HepG2 (cell line): ENCODE data around the gene RAB5A. TPM values are rescaled to one million over a fixed set of nuclear protein-coding genes. Genes with fewer than 3 reads are reported as not detected.

Experiments used
- ATAC-seq: fragments of 200-7000 bp; cut with Tn5 transposase; 3 replicates; pipeline ENCODE4 v1.9.1; 2020; ENCODE audit warnings: mild to moderate bottlenecking, moderate library complexity
- BruUV-seq: library from RNA; stranded (reverse); fragments of 400-500 nt; replicated peaks from 2 replicates; lab custom pipeline; 2021; lab: Mats Ljungman, UMichigan
- CTCF ChIA-PET: fragments of 300-600 bp; formaldehyde crosslinking; extraction: SDS; loops from one replicate; lab custom pipeline; 2021; ENCODE audit warnings: low total read pairs, inconsistent platforms, low intra/inter-chr PET ratio; lab: Yijun Ruan, JAX
- POLR2A ChIA-PET: fragments of 350-600 bp; sonication (Branson Sonifier 250); formaldehyde crosslinking; loops from one replicate; lab custom pipeline; 2020; ENCODE audit warnings: antibody characterized with exemption, inconsistent platforms; lab: Yijun Ruan, JAX
- DNase-seq: peaks from one replicate; pipeline ENCODE4 v3.0.0-alpha.2; 2015; ENCODE audit warnings: low spot score
- FAIRE-seq: peaks from 3 replicates; lab custom pipeline; 2011; peaks lifted over from hg19 to GRCh38; lab: Jason Lieb, UNC
- H2AFZ ChIP-seq: one replicate; pipeline ENCODE4 v1.6.1; 2011; ENCODE audit warnings: low read length, inconsistent platforms
- H3K27ac ChIP-seq: fragments of 300-600 bp; 3 replicates; pipeline ENCODE4 v1.8.0; 2011; ENCODE audit warnings: mixed run types, mild to moderate bottlenecking, mixed read lengths, low read length, inconsistent platforms; ENCODE audit not compliant: insufficient read depth; ENCODE audit errors: extremely low read length
- H3K27me3 ChIP-seq, 2 experiments: fragments of 200-600 bp in 1 of 2; 2 replicates in 1 of 2; 3 replicates in 1 of 2; pipeline versions ENCODE4 v1.6.0 to v1.8.0; 2011; ENCODE audit warnings: low read length in 2 of 2, mild to moderate bottlenecking in 2 of 2, moderate library complexity in 2 of 2, inconsistent platforms in 1 of 2; ENCODE audit not compliant: insufficient read depth in 2 of 2, control insufficient read depth in 1 of 2
- H3K36me3 ChIP-seq, 2 experiments: fragments of 200-600 bp in 1 of 2; replicated peaks in 1 of 2; 2 replicates in 1 of 2; 3 replicates in 1 of 2; pipeline versions ENCODE4 v1.5.1 to v1.8.0; 2011; ENCODE audit warnings: low read length in 2 of 2, inconsistent platforms in 1 of 2; ENCODE audit not compliant: insufficient read depth in 2 of 2, control insufficient read depth in 1 of 2
- H3K4me1 ChIP-seq: 2 replicates; pipeline ENCODE4 v1.5.1; 2012; ENCODE audit warnings: low read length, inconsistent platforms; ENCODE audit not compliant: insufficient read depth
- H3K4me2 ChIP-seq: 2 replicates; pipeline ENCODE4 v1.6.0; 2011; ENCODE audit warnings: low read depth, low read length, inconsistent platforms
- H3K4me3 ChIP-seq, 3 experiments: fragments of 200-600 bp in 1 of 3; sonication (generic), shearing (Covaris generic) in 1 of 3; replicated peaks in 1 of 3; 2 replicates each; pipeline ENCODE4 v1.5.1; 2011 to 2016; ENCODE audit warnings: low read length in 3 of 3, inconsistent platforms in 2 of 3, low read depth in 2 of 3, mild to moderate bottlenecking in 2 of 3, control low read depth in 1 of 3, mixed read lengths in 1 of 3; ENCODE audit not compliant: insufficient read depth in 1 of 3
- H3K79me2 ChIP-seq: one replicate; pipeline ENCODE4 v1.6.1; 2011; ENCODE audit warnings: low read length, inconsistent platforms; ENCODE audit not compliant: insufficient read depth
- H3K9ac ChIP-seq: 2 replicates; pipeline ENCODE4 v1.6.0; 2011; ENCODE audit warnings: mild to moderate bottlenecking, low read depth, low read length, inconsistent platforms; ENCODE audit not compliant: insufficient read depth
- H3K9me3 ChIP-seq: 2 replicates; pipeline ENCODE4 v1.5.1; 2012; ENCODE audit warnings: mild to moderate bottlenecking, low read length
- H4K20me1 ChIP-seq: 2 replicates; pipeline ENCODE4 v1.6.0; 2011; ENCODE audit warnings: inconsistent platforms, mild to moderate bottlenecking, low read length, moderate library complexity; ENCODE audit not compliant: insufficient read depth
- BRD4 ChIP-seq: sonication (generic); formaldehyde crosslinking; IDR thresholded peaks from 2 replicates; pipeline ENCODE4 v1.4.0; 2020; ENCODE audit warnings: missing genetic modification reagents
- CCAR2 ChIP-seq: fragments of 200-400 bp; formaldehyde crosslinking; optimal IDR thresholded peaks from 2 replicates; pipeline ENCODE3; 2018; ENCODE audit warnings: low read depth, mild to moderate bottlenecking, low read length, moderate library complexity
- CHCHD3 ChIP-seq: sonication (generic); formaldehyde crosslinking; IDR thresholded peaks from 2 replicates; pipeline ENCODE4 v1.8.0; 2022; ENCODE audit warnings: mild to moderate bottlenecking, missing genetic modification reagents, moderate library complexity
- SMC3 ChIP-seq: IDR thresholded peaks from 2 replicates; pipeline ENCODE4 v1.6.1; 2011; ENCODE audit warnings: low read length, improper control_type of control experiment
- SPEN ChIP-seq: sonication (generic); formaldehyde crosslinking; IDR thresholded peaks from 2 replicates; pipeline ENCODE4 v1.5.1; 2020; ENCODE audit warnings: low read depth, mild to moderate bottlenecking, missing genetic modification reagents
- ZNF274 ChIP-seq: sonication (generic); formaldehyde crosslinking; IDR thresholded peaks from 2 replicates; pipeline ENCODE4 v1.5.1; 2020; ENCODE audit warnings: mild to moderate bottlenecking, missing genetic modification reagents
- ZSCAN9 ChIP-seq: IDR thresholded peaks from 2 replicates; pipeline ENCODE4 v1.6.1; 2016; ENCODE audit warnings: borderline replicate concordance
- WGBS: methylation state at CpG from one replicate; pipeline ENCODE4 v1.1.6; 2017; ENCODE audit warnings: low lambda C conversion rate; 5-methylcytosine and 5-hydroxymethylcytosine counted together
- in situ Hi-C: cut with HindIII; loops from 2 replicates; pipeline ENCODE4 v1.10.0; 2017; ENCODE audit warnings: low pct_unique_long_range_greater_than_20kb; ENCODE audit not compliant: extremely low pct_ligation_motif_present
- intact Hi-C: fragments of 100-400 bp; cut with micrococcal nuclease; formaldehyde crosslinking; loops from one replicate; pipeline ENCODE4 v1.10.0; 2022; ENCODE audit not compliant: unreplicated experiment
- polyA plus RNA-seq, 8 experiments: library from polyadenylated mRNA; depleted of rRNA in 3 of 8; stranded (reverse) in 7 of 8; unstranded in 1 of 8; fragments of >200 nt; fragmentation: Illumina TruSeq in 4 of 8; extraction: Trizol in 4 of 8; gene quantifications; 2 replicates each; pipeline versions ENCODE4 v1.2.1 to v1.2.3, GENCODE V29; 2011 to 2016; ENCODE audit warnings: low read depth in 4 of 8, missing spikeins in 1 of 8, mixed read lengths in 1 of 8; ENCODE audit not compliant: insufficient read depth in 1 of 8
- total RNA-seq, 5 experiments: library from RNA; depleted of rRNA; stranded (reverse); fragments of >200 nt; fragmentation: Illumina TruSeq; extraction: Trizol; gene quantifications; 2 replicates each; pipeline ENCODE4 v1.2.3, GENCODE V29; 2016; ENCODE audit warnings: low read depth in 1 of 5
- TF ChIP-seq, protein P1 (sequence below): sonication (generic); formaldehyde crosslinking; IDR thresholded peaks from 2 replicates; pipeline ENCODE4; 2020; ENCODE audit warnings: missing genetic modification reagents, mild to moderate bottlenecking, borderline replicate concordance
- TF ChIP-seq, protein P2 (sequence below): sonication (generic); formaldehyde crosslinking; IDR thresholded peaks from 2 replicates; pipeline ENCODE4 v1.8.0; 2022; ENCODE audit warnings: missing genetic modification reagents, low read depth, mild to moderate bottlenecking, borderline replicate concordance
- TF ChIP-seq, protein P3 (sequence below): sonication (generic); formaldehyde crosslinking; IDR thresholded peaks from 2 replicates; pipeline ENCODE4 v1.5.0; 2020; ENCODE audit warnings: mild to moderate bottlenecking, missing genetic modification reagents
- TF ChIP-seq, protein P4 (sequence below): sonication (generic); formaldehyde crosslinking; IDR thresholded peaks from 2 replicates; pipeline ENCODE4 v1.8.0; 2023; ENCODE audit warnings: mild to moderate bottlenecking, missing genetic modification reagents

The RAB5A gene
- total and polyA plus RNA-seq, 2 of the 13 experiments (the other 11 are each of a cell fraction or from before 2014, with no cell fraction given), result 16.0 to 27.1 TPM

DNA sequence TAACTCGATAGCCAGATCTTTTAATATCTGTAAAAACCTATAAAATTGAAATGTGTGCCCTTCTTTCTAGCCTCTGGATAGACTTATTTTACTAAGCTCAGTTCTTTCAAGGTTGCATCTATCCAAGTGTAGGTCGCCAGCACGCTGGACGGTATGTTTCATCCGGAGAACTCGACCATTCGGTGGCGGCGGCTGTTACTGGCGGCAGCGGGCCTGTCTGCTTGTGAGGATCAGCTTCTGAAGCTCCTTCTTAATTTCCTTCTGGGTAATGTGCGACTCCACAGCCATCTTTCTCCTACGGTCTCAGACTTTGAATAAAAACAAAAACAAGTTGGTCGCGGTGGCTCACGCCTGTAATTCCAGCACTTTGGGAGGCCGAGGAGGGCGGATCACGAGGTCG is 61.1 kb downstream of the RAB5A start:
- Histone ChIP-seq H3K9me3 (no peaks in the 10 kb centered on the region), H3K79me2 (no peaks in the 10 kb centered on the region), H3K27ac (no peak overlapping the region), H3K4me2 (no peak overlapping the region), H3K4me1 (no peaks in the 10 kb centered on the region), H4K20me1 (no peaks in the 10 kb centered on the region), H3K36me3 (no peaks in the 10 kb centered on the region), H3K9ac (no peak overlapping the region), H3K4me3 (no peak overlapping the region)
- WGBS, result 88% methylated on average over 20 of the region's 20 CpGs
- no peak for FAIRE-seq
- DNase-seq, result no peak
- in situ Hi-C loops, result no loop called here
- intact Hi-C loops, result no loop called here
- POLR2A ChIA-PET, result no interaction called here
- TF ChIP-seq, protein P1, sequence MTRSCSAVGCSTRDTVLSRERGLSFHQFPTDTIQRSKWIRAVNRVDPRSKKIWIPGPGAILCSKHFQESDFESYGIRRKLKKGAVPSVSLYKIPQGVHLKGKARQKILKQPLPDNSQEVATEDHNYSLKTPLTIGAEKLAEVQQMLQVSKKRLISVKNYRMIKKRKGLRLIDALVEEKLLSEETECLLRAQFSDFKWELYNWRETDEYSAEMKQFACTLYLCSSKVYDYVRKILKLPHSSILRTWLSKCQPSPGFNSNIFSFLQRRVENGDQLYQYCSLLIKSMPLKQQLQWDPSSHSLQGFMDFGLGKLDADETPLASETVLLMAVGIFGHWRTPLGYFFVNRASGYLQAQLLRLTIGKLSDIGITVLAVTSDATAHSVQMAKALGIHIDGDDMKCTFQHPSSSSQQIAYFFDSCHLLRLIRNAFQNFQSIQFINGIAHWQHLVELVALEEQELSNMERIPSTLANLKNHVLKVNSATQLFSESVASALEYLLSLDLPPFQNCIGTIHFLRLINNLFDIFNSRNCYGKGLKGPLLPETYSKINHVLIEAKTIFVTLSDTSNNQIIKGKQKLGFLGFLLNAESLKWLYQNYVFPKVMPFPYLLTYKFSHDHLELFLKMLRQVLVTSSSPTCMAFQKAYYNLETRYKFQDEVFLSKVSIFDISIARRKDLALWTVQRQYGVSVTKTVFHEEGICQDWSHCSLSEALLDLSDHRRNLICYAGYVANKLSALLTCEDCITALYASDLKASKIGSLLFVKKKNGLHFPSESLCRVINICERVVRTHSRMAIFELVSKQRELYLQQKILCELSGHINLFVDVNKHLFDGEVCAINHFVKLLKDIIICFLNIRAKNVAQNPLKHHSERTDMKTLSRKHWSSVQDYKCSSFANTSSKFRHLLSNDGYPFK (CRISPR knock-in tag), result no peak
- TF ChIP-seq CHCHD3 (CRISPR knock-in tag) (no peak), SMC3 (no peak)
- TF ChIP-seq, all 625 proteins: peak for 0
- ATAC-seq, result no peak
- H3K27me3 ChIP-seq, result no peaks in the 10 kb centered on the region
- no peak overlapping the region for H2AFZ ChIP-seq
- no TSS peak for BruUV-seq
- CTCF ChIA-PET, result no interaction called here

DNA sequence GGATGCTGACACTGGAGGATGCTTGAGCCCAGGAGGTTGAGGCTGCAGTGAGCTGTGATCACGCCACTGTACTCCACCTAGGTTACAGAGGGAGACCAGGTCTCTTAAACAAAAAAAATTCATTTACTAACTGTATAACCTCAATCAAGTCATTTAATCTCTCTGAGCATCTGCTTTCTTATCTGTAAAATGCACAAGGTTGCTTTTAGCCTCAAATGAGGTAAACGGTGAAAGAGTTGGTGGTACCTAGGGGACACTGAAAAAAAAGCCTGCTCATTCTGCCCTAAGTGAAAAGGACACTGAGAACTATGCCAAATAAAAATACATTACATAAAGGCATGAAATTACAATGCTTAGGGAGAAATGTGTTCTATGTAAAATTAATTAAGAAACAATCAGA is 61.7 kb downstream of the RAB5A start:
- H3K36me3 ChIP-seq, result no peaks in the 10 kb centered on the region
- no peak overlapping the region for H3K4me2 ChIP-seq
- intact Hi-C loops, result no loop called here
- in situ Hi-C loops, result no loop called here
- ATAC-seq (no peak), FAIRE-seq (no peak), DNase-seq (no peak)
- no peak overlapping the region for H3K4me3 ChIP-seq
- no TSS peak for BruUV-seq
- no peak overlapping the region for H3K9ac ChIP-seq
- H3K4me1 ChIP-seq, result no peaks in the 10 kb centered on the region
- no peaks in the 10 kb centered on the region for H3K27me3 ChIP-seq
- H4K20me1 ChIP-seq, result no peaks in the 10 kb centered on the region
- H3K9me3 ChIP-seq, result no peaks in the 10 kb centered on the region
- POLR2A ChIA-PET, result no interaction called here
- WGBS, result 58% methylated on average over 2 of the region's 2 CpGs
- no peak overlapping the region for H3K27ac ChIP-seq
- no peak overlapping the region for H2AFZ ChIP-seq
- CTCF ChIA-PET, result no interaction called here
- H3K79me2 ChIP-seq, result no peaks in the 10 kb centered on the region
- TF ChIP-seq BRD4 (CRISPR knock-in tag), result no peak
- no peak for TF ChIP-seq ZSCAN9 (CRISPR knock-in tag)
- TF ChIP-seq, protein P2, sequence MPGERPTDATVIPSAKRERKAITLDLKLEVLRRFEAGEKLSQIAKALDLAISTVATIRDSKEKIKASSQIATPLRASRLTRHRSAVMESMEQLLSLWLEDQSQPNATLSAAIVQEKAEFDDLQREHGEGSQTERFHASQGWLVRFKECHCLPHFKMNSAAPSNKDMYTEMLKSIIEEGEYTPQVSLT (CRISPR knock-in tag), result no peak
- no peak for TF ChIP-seq CCAR2
- TF ChIP-seq, protein P3, sequence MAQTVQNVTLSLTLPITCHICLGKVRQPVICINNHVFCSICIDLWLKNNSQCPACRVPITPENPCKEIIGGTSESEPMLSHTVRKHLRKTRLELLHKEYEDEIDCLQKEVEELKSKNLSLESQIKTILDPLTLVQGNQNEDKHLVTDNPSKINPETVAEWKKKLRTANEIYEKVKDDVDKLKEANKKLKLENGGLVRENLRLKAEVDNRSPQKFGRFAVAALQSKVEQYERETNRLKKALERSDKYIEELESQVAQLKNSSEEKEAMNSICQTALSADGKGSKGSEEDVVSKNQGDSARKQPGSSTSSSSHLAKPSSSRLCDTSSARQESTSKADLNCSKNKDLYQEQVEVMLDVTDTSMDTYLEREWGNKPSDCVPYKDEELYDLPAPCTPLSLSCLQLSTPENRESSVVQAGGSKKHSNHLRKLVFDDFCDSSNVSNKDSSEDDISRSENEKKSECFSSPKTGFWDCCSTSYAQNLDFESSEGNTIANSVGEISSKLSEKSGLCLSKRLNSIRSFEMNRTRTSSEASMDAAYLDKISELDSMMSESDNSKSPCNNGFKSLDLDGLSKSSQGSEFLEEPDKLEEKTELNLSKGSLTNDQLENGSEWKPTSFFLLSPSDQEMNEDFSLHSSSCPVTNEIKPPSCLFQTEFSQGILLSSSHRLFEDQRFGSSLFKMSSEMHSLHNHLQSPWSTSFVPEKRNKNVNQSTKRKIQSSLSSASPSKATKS (CRISPR knock-in tag), result no peak
- no peak for TF ChIP-seq SPEN
- TF ChIP-seq, protein P4, sequence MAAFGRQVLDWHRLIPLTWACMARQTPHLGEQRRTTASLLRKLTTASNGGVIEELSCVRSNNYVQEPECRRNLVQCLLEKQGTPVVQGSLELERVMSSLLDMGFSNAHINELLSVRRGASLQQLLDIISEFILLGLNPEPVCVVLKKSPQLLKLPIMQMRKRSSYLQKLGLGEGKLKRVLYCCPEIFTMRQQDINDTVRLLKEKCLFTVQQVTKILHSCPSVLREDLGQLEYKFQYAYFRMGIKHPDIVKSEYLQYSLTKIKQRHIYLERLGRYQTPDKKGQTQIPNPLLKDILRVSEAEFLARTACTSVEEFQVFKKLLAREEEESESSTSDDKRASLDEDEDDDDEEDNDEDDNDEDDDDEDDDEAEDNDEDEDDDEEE (CRISPR knock-in tag), result no peak
- no peak for TF ChIP-seq ZNF274 (CRISPR knock-in tag)
